Neural crest cell (in vitro differentiated cells): ENCODE data around the gene HDAC2. TPM values are rescaled to one million over a fixed set of nuclear protein-coding genes. Genes with fewer than 3 reads are reported as not detected.

Experiments used
- DNase-seq: peaks from one replicate; pipeline ENCODE4 v3.0.0; 2021; ENCODE audit warnings: low read depth, mixed read lengths, low spot score
- H3K27ac Mint-ChIP-seq: one replicate; pipeline ENCODE4 v1.8.0; 2021; ENCODE audit warnings: mild to moderate bottlenecking, mixed read lengths; ENCODE audit not compliant: unreplicated experiment
- H3K27me3 Mint-ChIP-seq: 2 replicates; pipeline ENCODE4 v1.8.0; 2021; ENCODE audit warnings: low read depth, mild to moderate bottlenecking, mixed read lengths
- H3K36me3 Mint-ChIP-seq: 2 replicates; pipeline ENCODE4 v1.8.0; 2021; ENCODE audit warnings: low read depth, mild to moderate bottlenecking, mixed read lengths
- H3K4me1 Mint-ChIP-seq: 2 replicates; pipeline ENCODE4 v1.8.0; 2021; ENCODE audit warnings: mixed read lengths
- H3K4me3 Mint-ChIP-seq: one replicate; pipeline ENCODE4 v1.8.0; 2021; ENCODE audit warnings: mild to moderate bottlenecking, mixed read lengths
- H3K9me3 Mint-ChIP-seq: 2 replicates; pipeline ENCODE4 v1.8.0; 2021; ENCODE audit warnings: mixed read lengths
- CTCF ChIP-seq: fragments of 200-600 bp; sonication (generic); conservative IDR thresholded peaks from 2 replicates; pipeline ENCODE4 v1.5.0; 2021; ENCODE audit warnings: antibody characterized with exemption, mild to moderate bottlenecking
- total RNA-seq: library from RNA; stranded (reverse); gene quantifications from 2 replicates; pipeline ENCODE4 v1.2.1, GENCODE V29; 2021

HDAC2 gene
- total RNA-seq, 1 donor from 2014 or later, result 304 TPM

- Mint-ChIP-seq H3K9me3 (no peaks in the 10 kb centered on the region), H3K27me3 (no peaks in the 10 kb centered on the region), H3K27ac (no peak overlapping the region), H3K36me3 (peaks cover 20% of the 10 kb centered on the region), H3K4me1 (peaks cover 5% of the 10 kb centered on the region), H3K4me3 (no peak overlapping the region)
- no peak for TF ChIP-seq CTCF
- DNase-seq, result no peak
Measured at GRCh38 chr6:113954653-113955052, 16.3 kb downstream of the HDAC2 start.

- Mint-ChIP-seq H3K27me3 (no peaks in the 10 kb centered on the region), H3K36me3 (peaks cover 18% of the 10 kb centered on the region), H3K4me3 (no peak overlapping the region), H3K9me3 (no peaks in the 10 kb centered on the region), H3K27ac (no peak overlapping the region), H3K4me1 (peaks cover 5% of the 10 kb centered on the region)
- DNase-seq, result no peak
- no peak for TF ChIP-seq CTCF
Measured at GRCh38 chr6:113953346-113953745, 17.6 kb downstream of the HDAC2 start.

- no peaks in the 10 kb centered on the region for H3K9me3 Mint-ChIP-seq
- H3K36me3 Mint-ChIP-seq, result peaks cover 17% of the 10 kb centered on the region
- H3K4me3 Mint-ChIP-seq, result no peak overlapping the region
- TF ChIP-seq CTCF, result no peak
- H3K4me1 Mint-ChIP-seq, result peaks cover under 1% of the 10 kb centered on the region
- no peaks in the 10 kb centered on the region for H3K27me3 Mint-ChIP-seq
- DNase-seq, result no peak
- no peak overlapping the region for H3K27ac Mint-ChIP-seq
Measured at GRCh38 chr6:113949499-113949898, 21.4 kb downstream of the HDAC2 start.

- H3K9me3 Mint-ChIP-seq, result no peaks in the 10 kb centered on the region
- H3K27me3 Mint-ChIP-seq, result no peaks in the 10 kb centered on the region
- no peak overlapping the region for H3K4me3 Mint-ChIP-seq
- H3K4me1 Mint-ChIP-seq, result no peaks in the 10 kb centered on the region
- DNase-seq, result no peak
- TF ChIP-seq CTCF, result no peak
- H3K27ac Mint-ChIP-seq, result no peak overlapping the region
- H3K36me3 Mint-ChIP-seq, result peaks cover 22% of the 10 kb centered on the region
Measured at GRCh38 chr6:113944701-113945100, 26.2 kb downstream of the HDAC2 start.

- no peak for DNase-seq
- no peak for TF ChIP-seq CTCF
- Mint-ChIP-seq H3K36me3 (peaks cover 24% of the 10 kb centered on the region), H3K4me3 (no peak overlapping the region), H3K27ac (no peak overlapping the region), H3K4me1 (peaks cover 7% of the 10 kb centered on the region), H3K9me3 (no peaks in the 10 kb centered on the region), H3K27me3 (no peaks in the 10 kb centered on the region)
Measured at GRCh38 chr6:113939825-113940224, 31.1 kb downstream of the HDAC2 start.
